ENCODE data around the gene HS3ST6.
"Not testable (repeated sequence)": the region's sequence is repeated elsewhere in the genome, so short reads cannot be mapped to it uniquely, and the experiment has no call there.

The HS3ST6 gene

GRCh38 chr16:1947369-1947670 lies 29.1 kb upstream of the HS3ST6 start:
- in situ Hi-C loops (cut with MboI; ENCODE audit: low sequenced_read_pairs) = no loop called here

GRCh38 chr16:1946495-1947368 lies 28.5 kb upstream of the HS3ST6 start:
- in situ Hi-C loops (cut with MboI; ENCODE audit: low sequenced_read_pairs) = no loop called here

GRCh38 chr16:1945559-1946391 lies 27.6 kb upstream of the HS3ST6 start:
- in situ Hi-C loops (cut with MboI; ENCODE audit: low sequenced_read_pairs) = no loop called here

- in situ Hi-C loops (cut with MboI; ENCODE audit: low sequenced_read_pairs) = no loop called here
These were observed 26.5 kb upstream of the HS3ST6 start for GRCh38 chr16:1944612-1945199.

- in situ Hi-C loops (cut with MboI; ENCODE audit: low sequenced_read_pairs) = no loop called here
These were observed 24.9 kb upstream of the HS3ST6 start, which contains the start of gene MSRB1 for GRCh38 chr16:1942810-1943726. Gene MSRB1 (minus strand): TSS chr16:1943199. CDS start chr16:1943156, 43 bp downstream.

- in situ Hi-C loops (cut with MboI; ENCODE audit: low sequenced_read_pairs) = no loop called here
These were observed 24.0 kb upstream of the HS3ST6 start for GRCh38 chr16:1942047-1942809.

- in situ Hi-C loops (cut with MboI; ENCODE audit: low sequenced_read_pairs) = no loop called here
These were observed 23.2 kb upstream of the HS3ST6 start for GRCh38 chr16:1941162-1942046.

- in situ Hi-C loops (cut with MboI; ENCODE audit: low sequenced_read_pairs) = no loop called here
These were observed 22.3 kb upstream of the HS3ST6 start for GRCh38 chr16:1940273-1941161.

- in situ Hi-C loops (cut with MboI; ENCODE audit: low sequenced_read_pairs) = not testable (repeated sequence)
These were observed 21.6 kb upstream of the HS3ST6 start for GRCh38 chr16:1939833-1940232.

GRCh38 chr16:1938910-1939309 lies 20.7 kb upstream of the HS3ST6 start:
- in situ Hi-C loops (cut with MboI; ENCODE audit: low sequenced_read_pairs) = no loop called here

- in situ Hi-C loops (cut with MboI; ENCODE audit: low sequenced_read_pairs) = no loop called here
These were observed 20.1 kb upstream of the HS3ST6 start for GRCh38 chr16:1938316-1938715.

- in situ Hi-C loops (cut with MboI; ENCODE audit: low sequenced_read_pairs) = no loop called here
These were observed 18.8 kb upstream of the HS3ST6 start for GRCh38 chr16:1936945-1937479.

- in situ Hi-C loops (cut with MboI; ENCODE audit: low sequenced_read_pairs) = no loop called here
These were observed 15.0 kb upstream of the HS3ST6 start for GRCh38 chr16:1933097-1933661.

- in situ Hi-C loops (cut with MboI; ENCODE audit: low sequenced_read_pairs) = no loop called here
These were observed 14.1 kb upstream of the HS3ST6 start for GRCh38 chr16:1932050-1933028.

GRCh38 chr16:1930338-1930720 lies 12.1 kb upstream of the HS3ST6 start:
- in situ Hi-C loops (cut with MboI; ENCODE audit: low sequenced_read_pairs) = no loop called here
